HCT116 (cell line): ENCODE measurements around the gene SMARCB1. TPM values are rescaled to one million over a fixed set of nuclear protein-coding genes. Genes with fewer than 3 reads are reported as not detected.

Experiments used
- ATAC-seq: fragments of 200-7000 bp; cut with Tn5 transposase; 2 replicates; pipeline ENCODE4 v1.9.1; 2020; ENCODE audit warnings: mild to moderate bottlenecking, moderate library complexity
- BruUV-seq: library from RNA; stranded (reverse); fragments of 400-500 nt; replicated peaks from 2 replicates; lab custom pipeline; 2021; lab: Mats Ljungman, UMichigan
- CTCF ChIA-PET: fragments of 300-600 bp; sonication (Branson Sonifier 250); formaldehyde crosslinking; loops from one replicate; lab custom pipeline; 2021; ENCODE audit warnings: antibody characterized with exemption; lab: Charles Lee
- POLR2A ChIA-PET: fragments of 300-600, 350-600 bp; sonication (Branson Sonifier 250); formaldehyde crosslinking; loops from one replicate; lab custom pipeline; 2021; ENCODE audit warnings: antibody characterized with exemption; lab: Charles Lee
- RAD21 ChIA-PET, 2 experiments: fragments of 300-600 bp; sonication (Branson Sonifier 250); formaldehyde crosslinking; loops; one replicate each; lab custom pipeline; 2023; ENCODE audit warnings: low total read pairs in 2 of 2; ENCODE audit not compliant: uncharacterized antibody in 2 of 2, unreplicated experiment in 2 of 2, low non-redundant PET in 1 of 2; lab: Charles Lee
- DNase-seq: peaks from one replicate; pipeline ENCODE4 v3.0.0-alpha.2; 2010; ENCODE audit warnings: low read depth, low spot score
- H2AFZ ChIP-seq: fragments of 200-600 bp; shearing (Covaris generic), sonication (generic); 2 replicates; pipeline ENCODE4 v1.6.1; 2017; ENCODE audit warnings: low read depth, mixed run types, mixed read lengths, antibody characterized with exemption, low read length; ENCODE audit not compliant: poor library complexity, severe bottlenecking
- H3K27ac ChIP-seq: 2 replicates; pipeline ENCODE4 v1.5.1; 2012; ENCODE audit warnings: low read depth, low read length
- H3K27me3 ChIP-seq: fragments of 200-600 bp; sonication (generic); 2 replicates; pipeline ENCODE4 v1.6.1; 2016; ENCODE audit warnings: mixed run types, low read length, mixed read lengths; ENCODE audit not compliant: insufficient read depth
- H3K36me3 ChIP-seq, 2 experiments: fragments of 200-500 bp in 1 of 2; fragments of 200-600 bp in 1 of 2; sonication (Bioruptor generic) in 1 of 2; sonication (generic) in 1 of 2; 2 replicates each; pipeline versions ENCODE4 v1.5.1 to v1.6.1; 2014 to 2016; ENCODE audit warnings: low read length in 2 of 2, inconsistent platforms in 1 of 2, mixed read lengths in 1 of 2, mixed run types in 1 of 2; ENCODE audit not compliant: insufficient read depth in 2 of 2, control insufficient read depth in 1 of 2
- H3K4me1 ChIP-seq, 2 experiments: fragments of 200-600 bp in 1 of 2; sonication (generic) in 1 of 2; 2 replicates each; pipeline versions ENCODE4 v1.5.1 to v1.6.1; 2012 to 2017; ENCODE audit warnings: low read length in 2 of 2, inconsistent platforms in 1 of 2, mild to moderate bottlenecking in 1 of 2, mixed read lengths in 1 of 2, mixed run types in 1 of 2, moderate library complexity in 1 of 2; ENCODE audit not compliant: insufficient read depth in 2 of 2, control insufficient read depth in 1 of 2
- H3K4me2 ChIP-seq: fragments of 200-600 bp; sonication (generic); 2 replicates; pipeline ENCODE4 v1.6.1; 2017; ENCODE audit warnings: mixed run types, low read length, mixed read lengths
- H3K4me3 ChIP-seq, 2 experiments: fragments of 200-600 bp in 1 of 2; sonication (generic) in 1 of 2; replicated peaks in 1 of 2; 2 replicates each; pipeline ENCODE4 v1.5.1; 2011 to 2016; ENCODE audit warnings: low read length in 2 of 2, control low read depth in 1 of 2, low read depth in 1 of 2, mild to moderate bottlenecking in 1 of 2, mixed read lengths in 1 of 2, mixed run types in 1 of 2
- H3K79me2 ChIP-seq: fragments of 200-600 bp; sonication (generic); 2 replicates; pipeline ENCODE4 v1.6.1; 2017; ENCODE audit warnings: mild to moderate bottlenecking, mixed run types, low read length, moderate library complexity, mixed read lengths; ENCODE audit not compliant: insufficient read depth
- H3K9ac ChIP-seq: fragments of 200-600 bp; sonication (generic); 2 replicates; pipeline ENCODE4 v1.6.1; 2016; ENCODE audit warnings: low read length, mixed read lengths
- H3K9me2 ChIP-seq: fragments of 200-600 bp; sonication (generic), shearing (Covaris generic); 2 replicates; pipeline ENCODE4 v1.6.1; 2017; ENCODE audit warnings: mixed run types, mild to moderate bottlenecking, moderate library complexity; ENCODE audit not compliant: insufficient read depth
- H3K9me3 ChIP-seq, 2 experiments: fragments of 200-500 bp in 1 of 2; fragments of 200-600 bp in 1 of 2; sonication (Bioruptor generic) in 1 of 2; sonication (generic) in 1 of 2; 2 replicates each; pipeline ENCODE4 v1.6.1; 2014 to 2017; ENCODE audit warnings: low read length in 2 of 2, mixed read lengths in 2 of 2, inconsistent platforms in 1 of 2, low read depth in 1 of 2, mild to moderate bottlenecking in 1 of 2, mixed run types in 1 of 2, moderate library complexity in 1 of 2; ENCODE audit not compliant: control insufficient read depth in 1 of 2, insufficient read depth in 1 of 2
- H4K20me1 ChIP-seq: fragments of 200-600 bp; sonication (generic), shearing (Covaris generic); 2 replicates; pipeline ENCODE4 v1.6.1; 2017; ENCODE audit warnings: mixed run types, mild to moderate bottlenecking, moderate library complexity; ENCODE audit not compliant: insufficient read depth
- ELF1 ChIP-seq: IDR thresholded peaks from 2 replicates; pipeline ENCODE4 v1.6.1; 2012; ENCODE audit warnings: low read depth, borderline replicate concordance
- JUND ChIP-seq: IDR thresholded peaks from 2 replicates; pipeline ENCODE4 v1.6.1; 2012
- POLR2A ChIP-seq: IDR thresholded peaks from 2 replicates; pipeline ENCODE4 v1.7.0; 2011; ENCODE audit warnings: borderline replicate concordance; ENCODE audit not compliant: insufficient read depth, insufficient read length; ENCODE audit errors: extremely low read depth
- RAD21 ChIP-seq: IDR thresholded peaks from 2 replicates; pipeline ENCODE4 v1.6.1; 2012; ENCODE audit warnings: low read depth, mild to moderate bottlenecking
- SIN3A ChIP-seq: IDR thresholded peaks from 2 replicates; pipeline ENCODE4 v1.6.1; 2012; ENCODE audit warnings: low read depth
- SP1 ChIP-seq: IDR thresholded peaks from 2 replicates; pipeline ENCODE4 v1.6.1; 2012; ENCODE audit warnings: low read depth
- SRF ChIP-seq: IDR thresholded peaks from 2 replicates; pipeline ENCODE4 v1.6.1; 2012; ENCODE audit warnings: low read depth
- TCF7L2 ChIP-seq: IDR thresholded peaks from 2 replicates; pipeline ENCODE4 v1.7.0; 2011; ENCODE audit warnings: borderline replicate concordance, inconsistent platforms; ENCODE audit not compliant: insufficient read depth, insufficient read length; ENCODE audit errors: extremely low read depth
- ZNF274 ChIP-seq: fragments of 200-500 bp; sonication (Bioruptor generic); IDR thresholded peaks from 2 replicates; pipeline ENCODE4 v1.6.1; 2014; ENCODE audit warnings: mild to moderate bottlenecking, low read depth, low read length, inconsistent platforms
- intact Hi-C: fragments of 100-400 bp; cut with micrococcal nuclease; formaldehyde crosslinking; loops from 2 replicates; pipeline ENCODE4 v1.10.0; 2022
- total RNA-seq: library from RNA; stranded (reverse); gene quantifications from one replicate; pipeline ENCODE4 v1.2.1, GENCODE V29; 2021; ENCODE audit not compliant: unreplicated experiment
- TF ChIP-seq, protein P1 (sequence below): IDR thresholded peaks from 2 replicates; pipeline ENCODE4 v1.6.1; 2012; ENCODE audit warnings: low read depth
- TF ChIP-seq, protein P2 (sequence below), 3 experiments: fragments of 200-600 bp in 1 of 3; sonication (generic) in 1 of 3; IDR thresholded peaks in 2 of 3; conservative IDR thresholded peaks in 1 of 3; 2 replicates each; pipeline ENCODE4 v1.5.1; 2012 to 2017; ENCODE audit warnings: low read depth in 2 of 3, low read length in 2 of 3, antibody characterized with exemption in 1 of 3, borderline replicate concordance in 1 of 3, control low read depth in 1 of 3, mild to moderate bottlenecking in 1 of 3, mixed read lengths in 1 of 3, mixed run types in 1 of 3, moderate library complexity in 1 of 3; ENCODE audit not compliant: insufficient read depth in 1 of 3
- TF ChIP-seq, protein P3 (sequence below): IDR thresholded peaks from 2 replicates; pipeline ENCODE4 v1.6.1; 2012

Gene SMARCB1
- total RNA-seq, 1 experiment from 2014 or later, result 101 TPM

DNA sequence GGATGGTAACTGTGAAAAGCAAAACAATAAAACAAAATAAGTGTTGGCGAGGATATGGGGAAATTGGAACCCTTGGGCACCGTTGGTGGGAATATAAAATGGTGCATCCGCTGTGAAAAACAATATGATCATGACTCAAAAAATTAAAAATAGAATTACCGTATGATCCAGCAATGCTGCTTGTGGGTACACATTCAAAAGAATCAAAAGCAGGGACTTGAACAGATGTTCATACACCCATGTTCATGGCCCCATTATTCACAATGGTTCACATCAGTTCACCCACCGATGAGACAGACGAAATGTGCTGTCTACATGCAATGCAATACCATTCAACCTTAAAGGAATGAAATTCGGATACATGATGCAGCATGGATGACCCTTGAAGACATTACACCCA is 53.3 kb downstream of the SMARCB1 start:
- CTCF ChIA-PET, result interaction anchor here (0.8 kb wide), 1 partner anchor 10 kb away, joined by 4 read pairs; no protein-coding TSS in a partner anchor
- no peaks in the 10 kb centered on the region for H3K79me2 ChIP-seq
- H3K36me3 ChIP-seq, result no peaks in the 10 kb centered on the region; a peak in 1 of 4 replicates
- no peaks in the 10 kb centered on the region for H3K9me2 ChIP-seq
- no peak overlapping the region for H3K27ac ChIP-seq
- POLR2A ChIA-PET, result no interaction called here
- H3K9ac ChIP-seq, result no peak overlapping the region
- H3K4me3 ChIP-seq, result no peak overlapping the region
- RAD21 ChIA-PET, result no interaction called here
- no peak for DNase-seq
- H3K4me1 ChIP-seq, result no peaks in the 10 kb centered on the region
- intact Hi-C loops, result loop anchor here (10.0 kb wide), 1 partner anchor 525 kb away; no protein-coding TSS in a partner anchor
- no peak for ATAC-seq
- H3K27me3 ChIP-seq, result no peaks in the 10 kb centered on the region
- no peak overlapping the region for H3K4me2 ChIP-seq
- no peaks in the 10 kb centered on the region for H3K9me3 ChIP-seq
- H4K20me1 ChIP-seq, result no peaks in the 10 kb centered on the region
- H2AFZ ChIP-seq, result no peak overlapping the region
- no peak for TF ChIP-seq SP1
- BruUV-seq, result no TSS peak

DNA sequence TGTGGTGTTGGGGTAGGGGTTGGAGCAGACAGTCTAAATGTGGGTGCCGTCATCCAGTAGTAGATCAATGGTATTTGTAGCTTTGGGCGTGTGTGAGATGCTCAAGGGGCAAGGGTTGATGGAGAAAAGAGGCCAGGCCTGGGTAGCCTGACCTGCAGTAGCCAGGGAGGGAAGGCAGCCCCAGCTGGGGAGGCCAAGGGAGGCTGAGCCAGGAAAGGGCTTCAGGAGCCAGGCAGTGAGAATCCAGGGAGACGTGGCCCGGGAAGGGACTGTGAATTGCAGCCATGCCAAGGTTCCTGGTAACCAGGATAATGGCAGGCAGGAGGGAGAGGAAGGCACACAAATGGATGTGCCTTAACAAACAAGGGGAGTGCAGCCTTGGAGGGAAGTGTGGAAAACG is 54.5 kb downstream of the SMARCB1 start:
- no peaks in the 10 kb centered on the region for H3K9me3 ChIP-seq
- H3K4me1 ChIP-seq, result no peaks in the 10 kb centered on the region
- BruUV-seq, result no TSS peak
- DNase-seq, result no peak
- H3K27me3 ChIP-seq, result no peaks in the 10 kb centered on the region
- ChIA-PET CTCF (no interaction called here), RAD21 (no interaction called here), POLR2A (no interaction called here)
- no peak overlapping the region for H3K9ac ChIP-seq
- no peak overlapping the region for H3K27ac ChIP-seq
- no peaks in the 10 kb centered on the region for H3K9me2 ChIP-seq
- no peak overlapping the region for H3K4me2 ChIP-seq
- H3K4me3 ChIP-seq, result no peak overlapping the region
- H4K20me1 ChIP-seq, result no peaks in the 10 kb centered on the region
- ATAC-seq, result no peak
- intact Hi-C loops, result loop anchor here (10.0 kb wide), 1 partner anchor 526 kb away; no protein-coding TSS in a partner anchor
- TF ChIP-seq ZNF274, result no peak
- TF ChIP-seq, protein P1, sequence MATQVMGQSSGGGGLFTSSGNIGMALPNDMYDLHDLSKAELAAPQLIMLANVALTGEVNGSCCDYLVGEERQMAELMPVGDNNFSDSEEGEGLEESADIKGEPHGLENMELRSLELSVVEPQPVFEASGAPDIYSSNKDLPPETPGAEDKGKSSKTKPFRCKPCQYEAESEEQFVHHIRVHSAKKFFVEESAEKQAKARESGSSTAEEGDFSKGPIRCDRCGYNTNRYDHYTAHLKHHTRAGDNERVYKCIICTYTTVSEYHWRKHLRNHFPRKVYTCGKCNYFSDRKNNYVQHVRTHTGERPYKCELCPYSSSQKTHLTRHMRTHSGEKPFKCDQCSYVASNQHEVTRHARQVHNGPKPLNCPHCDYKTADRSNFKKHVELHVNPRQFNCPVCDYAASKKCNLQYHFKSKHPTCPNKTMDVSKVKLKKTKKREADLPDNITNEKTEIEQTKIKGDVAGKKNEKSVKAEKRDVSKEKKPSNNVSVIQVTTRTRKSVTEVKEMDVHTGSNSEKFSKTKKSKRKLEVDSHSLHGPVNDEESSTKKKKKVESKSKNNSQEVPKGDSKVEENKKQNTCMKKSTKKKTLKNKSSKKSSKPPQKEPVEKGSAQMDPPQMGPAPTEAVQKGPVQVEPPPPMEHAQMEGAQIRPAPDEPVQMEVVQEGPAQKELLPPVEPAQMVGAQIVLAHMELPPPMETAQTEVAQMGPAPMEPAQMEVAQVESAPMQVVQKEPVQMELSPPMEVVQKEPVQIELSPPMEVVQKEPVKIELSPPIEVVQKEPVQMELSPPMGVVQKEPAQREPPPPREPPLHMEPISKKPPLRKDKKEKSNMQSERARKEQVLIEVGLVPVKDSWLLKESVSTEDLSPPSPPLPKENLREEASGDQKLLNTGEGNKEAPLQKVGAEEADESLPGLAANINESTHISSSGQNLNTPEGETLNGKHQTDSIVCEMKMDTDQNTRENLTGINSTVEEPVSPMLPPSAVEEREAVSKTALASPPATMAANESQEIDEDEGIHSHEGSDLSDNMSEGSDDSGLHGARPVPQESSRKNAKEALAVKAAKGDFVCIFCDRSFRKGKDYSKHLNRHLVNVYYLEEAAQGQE, result no peak
- no peak for TF ChIP-seq ELF1
- TF ChIP-seq, protein P2, sequence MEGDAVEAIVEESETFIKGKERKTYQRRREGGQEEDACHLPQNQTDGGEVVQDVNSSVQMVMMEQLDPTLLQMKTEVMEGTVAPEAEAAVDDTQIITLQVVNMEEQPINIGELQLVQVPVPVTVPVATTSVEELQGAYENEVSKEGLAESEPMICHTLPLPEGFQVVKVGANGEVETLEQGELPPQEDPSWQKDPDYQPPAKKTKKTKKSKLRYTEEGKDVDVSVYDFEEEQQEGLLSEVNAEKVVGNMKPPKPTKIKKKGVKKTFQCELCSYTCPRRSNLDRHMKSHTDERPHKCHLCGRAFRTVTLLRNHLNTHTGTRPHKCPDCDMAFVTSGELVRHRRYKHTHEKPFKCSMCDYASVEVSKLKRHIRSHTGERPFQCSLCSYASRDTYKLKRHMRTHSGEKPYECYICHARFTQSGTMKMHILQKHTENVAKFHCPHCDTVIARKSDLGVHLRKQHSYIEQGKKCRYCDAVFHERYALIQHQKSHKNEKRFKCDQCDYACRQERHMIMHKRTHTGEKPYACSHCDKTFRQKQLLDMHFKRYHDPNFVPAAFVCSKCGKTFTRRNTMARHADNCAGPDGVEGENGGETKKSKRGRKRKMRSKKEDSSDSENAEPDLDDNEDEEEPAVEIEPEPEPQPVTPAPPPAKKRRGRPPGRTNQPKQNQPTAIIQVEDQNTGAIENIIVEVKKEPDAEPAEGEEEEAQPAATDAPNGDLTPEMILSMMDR (IDR thresholded peaks at IDR 0.05 in 2 of 3, conservative IDR thresholded peaks at IDR 0.05 in 1 of 3; ENCODE audit: borderline replicate concordance in 1 of 3, insufficient read depth in 1 of 3, low read depth in 2 of 3, low read length in 2 of 3), result no peak
- no peak for TF ChIP-seq SIN3A
- TF ChIP-seq RAD21, result no peak
- TF ChIP-seq JUND, result no peak
- TF ChIP-seq SRF, result no peak
- TF ChIP-seq TCF7L2, result no peak
- TF ChIP-seq POLR2A, result no peak
- TF ChIP-seq, protein P3, sequence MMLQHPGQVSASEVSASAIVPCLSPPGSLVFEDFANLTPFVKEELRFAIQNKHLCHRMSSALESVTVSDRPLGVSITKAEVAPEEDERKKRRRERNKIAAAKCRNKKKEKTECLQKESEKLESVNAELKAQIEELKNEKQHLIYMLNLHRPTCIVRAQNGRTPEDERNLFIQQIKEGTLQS, result no peak
- no peak overlapping the region for H2AFZ ChIP-seq
- no peaks in the 10 kb centered on the region for H3K36me3 ChIP-seq
- no peaks in the 10 kb centered on the region for H3K79me2 ChIP-seq
